Endothelial cell of umbilical vein (primary cell): ENCODE measurements around the gene GPR161. TPM values are rescaled to one million over a fixed set of nuclear protein-coding genes. Genes with fewer than 3 reads are reported as not detected.

Source experiments
- BruUV-seq: library from RNA; stranded (reverse); fragments of 400-500 nt; replicated peaks from 2 replicates; lab custom pipeline; 2021; lab: Mats Ljungman, UMichigan
- CTCF ChIA-PET: fragments of 300-600, 350-600 bp; sonication (Branson Sonifier 250); formaldehyde crosslinking; loops from one replicate; lab custom pipeline; 2021; ENCODE audit warnings: antibody characterized with exemption, inconsistent platforms; lab: Charles Lee
- POLR2A ChIA-PET: fragments of 300-600, 350-600 bp; sonication (Branson Sonifier 250); formaldehyde crosslinking; loops from one replicate; lab custom pipeline; 2021; ENCODE audit warnings: antibody characterized with exemption, inconsistent platforms; lab: Charles Lee
- DNase-seq: peaks from one replicate; pipeline ENCODE4 v3.0.0-alpha.2; 2011; ENCODE audit warnings: low read depth, low spot score
- FAIRE-seq: peaks from 2 replicates; lab custom pipeline; 2011; peaks lifted over from hg19 to GRCh38; lab: Jason Lieb, UNC
- H2AFZ ChIP-seq: 2 replicates; pipeline ENCODE4 v1.6.0; 2012; ENCODE audit warnings: low read depth, low read length, control low read depth, inconsistent platforms
- H3K27ac ChIP-seq: 2 replicates; pipeline ENCODE4 v1.5.1; 2011; ENCODE audit warnings: low read depth, mild to moderate bottlenecking, control low read depth, low read length, moderate library complexity; ENCODE audit not compliant: insufficient read depth
- H3K27me3 ChIP-seq, 2 experiments: 2 replicates each; pipeline versions ENCODE4 v1.6.0 to v1.6.1; 2011; ENCODE audit warnings: low read length in 2 of 2, mixed read lengths in 1 of 2; ENCODE audit not compliant: control insufficient read depth in 2 of 2, insufficient read depth in 2 of 2
- H3K36me3 ChIP-seq, 2 experiments: 2 replicates in 1 of 2; 3 replicates in 1 of 2; pipeline ENCODE4 v1.5.1; 2011; ENCODE audit warnings: low read length in 2 of 2, mild to moderate bottlenecking in 1 of 2, moderate library complexity in 1 of 2; ENCODE audit not compliant: control insufficient read depth in 2 of 2, insufficient read depth in 2 of 2; ENCODE audit errors: extremely low read depth in 1 of 2
- H3K4me1 ChIP-seq: 3 replicates; pipeline ENCODE4 v1.5.1; 2011; ENCODE audit warnings: mild to moderate bottlenecking, low read length; ENCODE audit not compliant: control insufficient read depth, insufficient read depth; ENCODE audit errors: extremely low read depth
- H3K4me2 ChIP-seq: 2 replicates; pipeline ENCODE4 v1.6.1; 2011; ENCODE audit warnings: low read length, control low read depth, mixed read lengths; ENCODE audit not compliant: insufficient read depth
- H3K4me3 ChIP-seq, 3 experiments: fragments of 200-600 bp in 1 of 3; sonication (generic), shearing (Covaris generic) in 1 of 3; replicated peaks in 1 of 3; 2 replicates each; pipeline ENCODE4 v1.5.1; 2011 to 2016; ENCODE audit warnings: control low read depth in 3 of 3, low read length in 3 of 3, mild to moderate bottlenecking in 2 of 3, inconsistent platforms in 1 of 3, low read depth in 1 of 3, moderate library complexity in 1 of 3; ENCODE audit not compliant: insufficient read depth in 1 of 3
- H3K79me2 ChIP-seq: 2 replicates; pipeline ENCODE4 v1.6.0; 2012; ENCODE audit warnings: low read length, inconsistent platforms; ENCODE audit not compliant: control insufficient read depth, insufficient read depth
- H3K9ac ChIP-seq: replicated peaks from 2 replicates; pipeline ENCODE3; 2011; ENCODE audit warnings: low read length, control low read depth; ENCODE audit not compliant: insufficient read depth; ENCODE audit errors: extremely low read depth
- H3K9me1 ChIP-seq: replicated peaks from 3 replicates; pipeline ENCODE4 v1.6.0; 2011; ENCODE audit warnings: mild to moderate bottlenecking, low read length; ENCODE audit not compliant: control insufficient read depth, insufficient read depth; ENCODE audit errors: extremely low read depth
- H3K9me3 ChIP-seq: replicated peaks from 2 replicates; pipeline ENCODE4 v1.5.1; 2012; ENCODE audit warnings: low read length, inconsistent platforms; ENCODE audit not compliant: control insufficient read depth, insufficient read depth
- H4K20me1 ChIP-seq: replicated peaks from 2 replicates; pipeline ENCODE3; 2011; ENCODE audit warnings: mild to moderate bottlenecking, low read length; ENCODE audit not compliant: control insufficient read depth, insufficient read depth; ENCODE audit errors: extremely low read depth
- CTCF ChIP-seq, 2 donors: IDR thresholded peaks; 1 replicate in 1 of 2; 2 replicates in 1 of 2; pipeline ENCODE4 v1.5.1; 2011; ENCODE audit warnings: low read length in 2 of 2, mild to moderate bottlenecking in 2 of 2, moderate library complexity in 2 of 2, control low read depth in 1 of 2, inconsistent platforms in 1 of 2, low read depth in 1 of 2; ENCODE audit not compliant: insufficient read depth in 1 of 2; ENCODE audit errors: extremely low read depth in 1 of 2
- EZH2 ChIP-seq: IDR thresholded peaks from 2 replicates; pipeline ENCODE4 v1.6.1; 2012; ENCODE audit warnings: borderline replicate concordance, low read depth, mild to moderate bottlenecking, moderate library complexity, low read length, inconsistent platforms; ENCODE audit not compliant: severe bottlenecking
- FOS ChIP-seq: IDR thresholded peaks from 2 replicates; pipeline ENCODE4 v1.6.1; 2011; ENCODE audit warnings: mild to moderate bottlenecking, low read length, moderate library complexity, borderline replicate concordance; ENCODE audit not compliant: insufficient read depth
- GATA2 ChIP-seq: IDR thresholded peaks from 2 replicates; pipeline ENCODE4 v1.7.0; 2011; ENCODE audit warnings: low read depth, mild to moderate bottlenecking, moderate library complexity, mixed read lengths, low read length; ENCODE audit not compliant: insufficient read length, insufficient read depth
- JUN ChIP-seq: IDR thresholded peaks from 2 replicates; pipeline ENCODE4 v1.6.1; 2011; ENCODE audit warnings: borderline replicate concordance, low read depth; ENCODE audit not compliant: insufficient read length, insufficient read depth
- MAX ChIP-seq: IDR thresholded peaks from 2 replicates; pipeline ENCODE4 v1.6.1; 2011; ENCODE audit not compliant: insufficient read depth, insufficient read length
- MYC ChIP-seq: IDR thresholded peaks from one replicate; pipeline ENCODE4 v1.6.1; 2011; ENCODE audit warnings: mild to moderate bottlenecking, low read depth, low read length
- POLR2A ChIP-seq: IDR thresholded peaks from 2 replicates; pipeline ENCODE4 v1.6.1; 2012; ENCODE audit warnings: low read depth, mild to moderate bottlenecking, control low read depth, low read length
- POLR2AphosphoS5 ChIP-seq: IDR thresholded peaks from 2 replicates; pipeline ENCODE4 v1.6.1; 2012; ENCODE audit warnings: low read depth, mild to moderate bottlenecking, control low read depth, low read length, moderate library complexity; ENCODE audit not compliant: insufficient read depth
- dilution Hi-C: fragments of 300-500 bp; cut with MboI; formaldehyde crosslinking; loops from one replicate; pipeline ENCODE4 v1.15.0; 2019; ENCODE audit warnings: low sequenced_read_pairs; ENCODE audit not compliant: extremely low pct_ligation_motif_present
- intact Hi-C: fragments of 100-400 bp; cut with micrococcal nuclease; formaldehyde crosslinking; loops from one replicate; pipeline ENCODE4 v1.10.0; 2022
- polyA plus RNA-seq, 4 experiments: library from polyadenylated mRNA; depleted of rRNA in 3 of 4; stranded (reverse) in 3 of 4; unstranded in 1 of 4; fragments of >200 nt; gene quantifications; 2 replicates each; pipeline versions ENCODE4 v1.2.1 to v1.2.3, GENCODE V29; 2011 to 2012; ENCODE audit warnings: missing spikeins in 1 of 4
- total RNA-seq: library from RNA; stranded (reverse); gene quantifications from 2 replicates; pipeline ENCODE4 v1.2.3, GENCODE V29; 2021

GPR161 gene
- total and polyA plus RNA-seq, 2 donors (not counting 3 experiments of a cell fraction or from before 2014, with no cell fraction given), result 34.7 to 36.5 TPM

- Histone ChIP-seq H3K9me1 (no peaks in the 10 kb centered on the region), H3K9ac (peak within 1 kb of the TSS; percentile 94), H3K4me1 (peaks cover 12% of the 10 kb centered on the region), H3K79me2 (peaks cover 35% of the 10 kb centered on the region), H3K36me3 (no peaks in the 10 kb centered on the region), H3K27ac (peak within 1 kb of the TSS; percentile 69), H3K27me3 (peaks cover 0 to 2% of the 10 kb centered on the region in 2 experiments), H3K4me3 (peak within 1 kb of the TSS; percentile 88 to 99 (median 99)), H3K9me3 (no peaks in the 10 kb centered on the region), H4K20me1 (no peaks in the 10 kb centered on the region), H2AFZ (peak within 1 kb of the TSS; percentile 80), H3K4me2 (peak within 1 kb of the TSS; percentile 95)
- dilution Hi-C loops (no loop called here), intact Hi-C loops (loop anchor here (1.0 to 2.0 kb wide), 7 partner anchors 32 to 1188 kb away; partner anchors contain the start of genes DCAF6 and NME7)
- ChIA-PET CTCF (interaction anchor here (1.3 kb wide), 1 partner anchor 164 kb away, joined by 5 read pairs; no protein-coding TSS in a partner anchor), POLR2A (interaction anchor here (0.7 kb wide), 1 partner anchor 10 kb away, joined by 3 read pairs; no protein-coding TSS in a partner anchor)
- DNase-seq (peak; percentile 99), FAIRE-seq (peak; percentile 96)
- TF ChIP-seq MAX (no peak), FOS (peak; percentile 50), GATA2 (no peak), EZH2 (no peak), CTCF (IDR thresholded peaks at IDR 0.05; ENCODE audit: extremely low read depth in 1 of 2, insufficient read depth in 1 of 2, low read depth in 1 of 2, low read length in 2 of 2) (peak; percentile 50 to 62), POLR2A (peak; percentile 89), POLR2AphosphoS5 (peak; percentile 88), MYC (no peak), JUN (peak; percentile 98)
- TSS peak; percentile 80 for BruUV-seq
Observed at GRCh38 chr1:168178638-168179437, 42.1 kb upstream of the GPR161 start, which contains the start of gene TIPRL. TSS of gene TIPRL (plus strand) at chr1:168178962. CDS start at chr1:168179078, 116 bp downstream.
